Transverse colon (tissue), 4 donors: ENCODE measurements around the gene WNT5A. TPM values are rescaled to one million over a fixed set of nuclear protein-coding genes. Genes with fewer than 3 reads are reported as not detected.

Source experiments
- DNase-seq: peaks from one replicate; pipeline ENCODE4 v3.0.0-alpha.2; 2019
- H3K27ac ChIP-seq, 4 donors: fragments of 200-600 bp; sonication (generic); 2 replicates each; pipeline ENCODE4 v1.5.1; 2016 to 2018; ENCODE audit warnings: inconsistent platforms in 4 of 4
- H3K27me3 ChIP-seq: fragments of 200-600 bp; sonication (generic); 2 replicates; pipeline ENCODE4 v1.5.1; 2017; ENCODE audit warnings: inconsistent platforms
- H3K36me3 ChIP-seq, 4 donors: fragments of 200-600 bp; sonication (generic); 2 replicates each; pipeline ENCODE4 v1.5.1; 2017 to 2019; ENCODE audit warnings: inconsistent platforms in 4 of 4
- H3K4me1 ChIP-seq, 4 donors: fragments of 200-600 bp; sonication (generic); 2 replicates each; pipeline ENCODE4 v1.5.1; 2017 to 2020; ENCODE audit warnings: inconsistent platforms in 4 of 4
- H3K4me3 ChIP-seq, 4 donors: fragments of 200-600 bp; sonication (generic); 1 replicate in 1 of 4; 2 replicates in 3 of 4; pipeline versions ENCODE4 v1.5.1 to v1.6.1; 2017 to 2019; ENCODE audit warnings: inconsistent platforms in 4 of 4
- H3K9me3 ChIP-seq, 2 donors: fragments of 200-600 bp; sonication (generic); 2 replicates each; pipeline ENCODE4 v1.5.1; 2017 to 2019; ENCODE audit warnings: inconsistent platforms in 2 of 2
- CTCF ChIP-seq, 5 experiments: fragments of 200-600 bp in 3 of 5; fragments of 450-650 bp in 2 of 5; sonication (generic) in 3 of 5; IDR thresholded peaks; 1 replicate in 2 of 5; 2 replicates in 3 of 5; pipeline ENCODE4 v1.5.1; 2016 to 2017; ENCODE audit warnings: antibody characterized with exemption in 5 of 5, inconsistent platforms in 3 of 5, mild to moderate bottlenecking in 2 of 5, moderate library complexity in 1 of 5
- EP300 ChIP-seq: sonication (generic); formaldehyde crosslinking; IDR thresholded peaks from one replicate; pipeline ENCODE4 v1.6.1; 2017; ENCODE audit warnings: antibody characterized with exemption, low read depth
- POLR2A ChIP-seq: fragments of 450-650 bp; IDR thresholded peaks from one replicate; pipeline ENCODE4 v1.6.1; 2016; ENCODE audit warnings: antibody characterized with exemption, mild to moderate bottlenecking, moderate library complexity
- POLR2AphosphoS5 ChIP-seq, 3 donors: sonication (generic); formaldehyde crosslinking; IDR thresholded peaks; one replicate each; pipeline ENCODE4 v1.6.1; 2016; ENCODE audit warnings: antibody characterized with exemption in 3 of 3
- WGBS, 2 donors: methylation state at CpG; one replicate each; pipeline ENCODE4 v1.1.5; 2018; ENCODE audit warnings: low coverage in 1 of 2; 5-methylcytosine and 5-hydroxymethylcytosine counted together
- in situ Hi-C, 4 donors: fragments of 200-750 bp; cut with MboI; loops; one replicate each; pipeline versions ENCODE4 v1.15.0 to v1.15.1; 2017; ENCODE audit warnings: low sequenced_read_pairs in 3 of 4, low pct_ligation_motif_present in 1 of 4, low pct_unique_long_range_greater_than_20kb in 1 of 4
- intact Hi-C: fragments of 100-400 bp; cut with DNase I; formaldehyde crosslinking; loops from one replicate; pipeline ENCODE4 v1.15.1; 2023; ENCODE audit warnings: low total_unique reads
- total RNA-seq, 4 donors: library from RNA; depleted of rRNA; stranded (reverse); fragments of >200 nt; gene quantifications; one replicate each; pipeline ENCODE4 v1.1.0, GENCODE V29; 2016

WNT5A gene
- total RNA-seq, 4 donors from 2014 or later, result 2.6 to 15.9 (median 5.5) TPM

GRCh38 chr3:55484191-55484689 lies 2.9 kb downstream of the WNT5A start:
- peak overlapping the region in 1 of 4 donors; percentile 5 for H3K4me3 ChIP-seq
- peaks cover 94% of the 10 kb centered on the region for H3K27me3 ChIP-seq
- peaks cover 10 to 69% (median 50%) of the 10 kb centered on the region in 4 donors for H3K4me1 ChIP-seq
- in situ Hi-C loops, result loop anchor here (10.0 to 25.0 kb wide), 7 partner anchors 241 to 778 kb away; no protein-coding TSS in a partner anchor
- TF ChIP-seq EP300 (no peak), CTCF (IDR thresholded peaks at IDR 0.05) (no peak), POLR2A (no peak), POLR2AphosphoS5 (IDR thresholded peaks at IDR 0.05) (no peak)
- DNase-seq, result no peak
- no peaks in the 10 kb centered on the region for H3K36me3 ChIP-seq
- intact Hi-C loops, result loop anchor here (5.0 to 10.0 kb wide), 2 partner anchors 241 to 768 kb away; no protein-coding TSS in a partner anchor
- no peaks in the 10 kb centered on the region for H3K9me3 ChIP-seq
- H3K27ac ChIP-seq, result peak overlapping the region in 2 of 4 donors; percentile 4 to 27
- WGBS, 2 donors, result 65 to 80% methylated on average over 5 to 20 of the region's 20 CpGs

- TF ChIP-seq POLR2AphosphoS5 (IDR thresholded peaks at IDR 0.05) (no peak), CTCF (IDR thresholded peaks at IDR 0.05) (no peak), POLR2A (no peak), EP300 (no peak)
- intact Hi-C loops (loop anchor here (5.0 to 10.0 kb wide), 2 partner anchors 241 to 769 kb away; no protein-coding TSS in a partner anchor), in situ Hi-C loops (loop anchor here (10.0 to 25.0 kb wide), 7 partner anchors 241 to 779 kb away; no protein-coding TSS in a partner anchor)
- H3K27ac ChIP-seq, result peak overlapping the region in 2 of 4 donors; percentile 9 to 27
- WGBS, 2 donors, result 61 to 90% methylated on average over 4 to 40 of the region's 40 CpGs
- H3K4me3 ChIP-seq, result peak overlapping the region in 1 of 4 donors; percentile 30
- DNase-seq, result no peak
- H3K9me3 ChIP-seq, result no peaks in the 10 kb centered on the region
- no peaks in the 10 kb centered on the region for H3K36me3 ChIP-seq
- H3K27me3 ChIP-seq, result peaks cover 89% of the 10 kb centered on the region
- peaks cover 6 to 61% (median 43%) of the 10 kb centered on the region in 4 donors for H3K4me1 ChIP-seq
These were observed 3.7 kb downstream of the WNT5A start for GRCh38 chr3:55483196-55484095.

- DNase-seq, result no peak
- Histone ChIP-seq H3K9me3 (no peaks in the 10 kb centered on the region), H3K27me3 (peaks cover 83% of the 10 kb centered on the region), H3K4me3 (peak overlapping the region in 2 of 4 donors; percentile 28 to 30), H3K4me1 (peaks cover 6 to 57% (median 40%) of the 10 kb centered on the region in 4 donors), H3K27ac (peak overlapping the region in 2 of 4 donors; percentile 40 to 47), H3K36me3 (no peaks in the 10 kb centered on the region)
- intact Hi-C loops, result loop anchor here (5.0 to 10.0 kb wide), 2 partner anchors 242 to 770 kb away; no protein-coding TSS in a partner anchor
- 19% methylated on average over 34 of the region's 38 CpGs; no CpG with 5 or more reads in 1 of the 2 donors for WGBS, 2 donors
- in situ Hi-C loops, result loop anchor here (10.0 to 25.0 kb wide), 7 partner anchors 242 to 780 kb away; no protein-coding TSS in a partner anchor
- TF ChIP-seq POLR2AphosphoS5 (IDR thresholded peaks at IDR 0.05), result no peak
- TF ChIP-seq CTCF (IDR thresholded peaks at IDR 0.05), result no peak
- no peak for TF ChIP-seq POLR2A
- TF ChIP-seq EP300, result no peak
These were observed 4.5 kb downstream of the WNT5A start for GRCh38 chr3:55482496-55483195.
